HG02678 (cell line): ENCODE data around the gene DNAJC1.
"Not testable (repeated sequence)": the region's sequence is repeated elsewhere in the genome, so short reads cannot be mapped to it uniquely, and the experiment has no call there.

ENCODE experiments used
- ATAC-seq: cut with Tn5 transposase; IDR thresholded peaks from one replicate; pipeline ENCODE4 v1.9.1; 2021; ENCODE audit warnings: mild to moderate bottlenecking, moderate library complexity; ENCODE audit not compliant: unreplicated experiment

Gene DNAJC1

GRCh38 chr10:21733710-21734109 is 269.8 kb downstream of the DNAJC1 start:
- no peak for ATAC-seq

- peak; percentile 97 for ATAC-seq
Observed at GRCh38 chr10:21732067-21732772, 271.3 kb downstream of the DNAJC1 start.

- no peak for ATAC-seq
Observed at GRCh38 chr10:21728618-21729017, 274.9 kb downstream of the DNAJC1 start.

- ATAC-seq, result no peak
Observed at GRCh38 chr10:21727452-21728168, 275.9 kb downstream of the DNAJC1 start.

- no peak for ATAC-seq
Observed at GRCh38 chr10:21726601-21727225, 276.8 kb downstream of the DNAJC1 start.

- peak; percentile 97 for ATAC-seq
Observed at GRCh38 chr10:21724687-21725367, 278.7 kb downstream of the DNAJC1 start.

GRCh38 chr10:21724020-21724589 is 279.4 kb downstream of the DNAJC1 start:
- no peak for ATAC-seq

- ATAC-seq, result no peak
Observed at GRCh38 chr10:21722209-21722608, 281.3 kb downstream of the DNAJC1 start.

- no peak for ATAC-seq
Observed at GRCh38 chr10:21721000-21721665, 282.4 kb downstream of the DNAJC1 start.

- ATAC-seq, result no peak
Observed at GRCh38 chr10:21720090-21720489, 283.4 kb downstream of the DNAJC1 start.

- no peak for ATAC-seq
Observed at GRCh38 chr10:21719502-21719901, 284.0 kb downstream of the DNAJC1 start.

- ATAC-seq, result not testable (repeated sequence)
Observed at GRCh38 chr10:21717437-21718054, 286.0 kb downstream of the DNAJC1 start.

GRCh38 chr10:21715531-21716195 is 287.9 kb downstream of the DNAJC1 start:
- ATAC-seq, result no peak

- ATAC-seq, result no peak
Observed at GRCh38 chr10:21712975-21713374, 290.6 kb downstream of the DNAJC1 start.

- ATAC-seq, result no peak
Observed at GRCh38 chr10:21707498-21707897, 296.0 kb downstream of the DNAJC1 start.
